B cell (primary cell): Measurements from ENCODE around the gene TMEM132D.

Experiments used
- CTCF ChIP-seq: fragments of 200-600 bp; IDR thresholded peaks from one replicate; pipeline ENCODE4 v1.8.0; 2022; ENCODE audit warnings: antibody characterized with exemption, mild to moderate bottlenecking
- EZH2 ChIP-seq: IDR thresholded peaks from 2 replicates; pipeline ENCODE4 v1.6.1; 2012; ENCODE audit warnings: borderline replicate concordance, low read depth, mild to moderate bottlenecking, moderate library complexity, low read length; ENCODE audit not compliant: insufficient read depth, poor library complexity, severe bottlenecking

GRCh38 chr12:129607756-129608155 is 296.1 kb downstream of the TMEM132D start:
- TF ChIP-seq CTCF (no peak), EZH2 (no peak)
